Raji (cell line): ENCODE measurements around the gene PSIP1.

Experiments used
- POLR2A ChIP-seq: IDR thresholded peaks from 2 replicates; pipeline ENCODE4 v1.6.1; 2011; ENCODE audit warnings: low read depth, low read length, control low read depth; ENCODE audit not compliant: insufficient read depth

Gene PSIP1

DNA sequence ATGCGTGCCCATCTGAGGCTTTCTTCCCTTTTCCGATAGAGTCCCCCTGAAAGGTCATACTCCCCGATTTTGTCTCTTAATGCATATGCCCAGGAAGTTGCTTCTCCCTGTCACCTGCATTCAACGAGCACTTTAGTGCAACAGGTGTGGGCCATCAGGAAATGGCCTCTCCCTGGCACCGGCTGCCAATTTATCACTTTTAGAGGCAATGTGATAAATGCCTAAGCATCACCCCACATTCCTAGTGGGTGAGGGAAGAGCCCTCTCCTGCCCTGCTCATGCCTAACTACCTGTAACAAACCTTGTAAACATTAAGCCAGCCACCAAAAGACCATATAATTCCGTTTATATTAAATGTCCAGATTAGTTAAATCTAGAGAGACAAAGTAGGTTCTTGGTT is 89.2 kb downstream of the PSIP1 start:
- TF ChIP-seq POLR2A, result no peak

DNA sequence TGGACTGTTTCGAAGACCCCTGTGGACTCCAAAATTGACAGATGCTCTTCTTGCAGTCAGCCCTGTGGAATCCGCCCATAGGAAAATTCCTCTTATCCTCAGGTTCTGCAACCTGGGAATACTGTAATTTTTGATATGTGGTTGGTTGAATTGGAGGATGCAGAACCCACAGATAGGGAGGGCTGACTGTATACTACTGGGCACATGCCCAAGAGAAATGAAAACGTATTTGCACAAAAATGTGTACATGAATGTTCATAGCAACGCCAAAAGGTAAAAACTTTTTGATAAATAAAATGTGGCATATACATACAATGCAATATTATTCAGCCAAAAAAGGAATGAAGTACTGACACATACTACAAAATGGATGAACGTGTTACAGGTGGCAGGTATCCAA is 90.0 kb downstream of the PSIP1 start:
- TF ChIP-seq POLR2A, result no peak

- no peak for TF ChIP-seq POLR2A
Measured at GRCh38 chr9:15417626-15418025, 93.1 kb downstream of the PSIP1 start.

- no peak for TF ChIP-seq POLR2A
Measured at GRCh38 chr9:15416880-15417279, 93.9 kb downstream of the PSIP1 start.
